GM19351 (cell line): ENCODE measurements around the gene SH3RF3.

ENCODE experiments used
- ATAC-seq: cut with Tn5 transposase; IDR thresholded peaks from one replicate; pipeline ENCODE4 v1.9.1; 2021; ENCODE audit warnings: mild to moderate bottlenecking, moderate library complexity; ENCODE audit not compliant: unreplicated experiment

SH3RF3 gene

GRCh38 chr2:109383505-109384307 is 254.7 kb downstream of the SH3RF3 start:
- ATAC-seq = no peak

- ATAC-seq = no peak
These were observed 255.6 kb downstream of the SH3RF3 start for GRCh38 chr2:109384308-109385271.

- ATAC-seq = no peak
These were observed 256.5 kb downstream of the SH3RF3 start for GRCh38 chr2:109385506-109385905.

- ATAC-seq = no peak
These were observed 257.1 kb downstream of the SH3RF3 start for GRCh38 chr2:109386004-109386695.

- no peak for ATAC-seq
These were observed 258.3 kb downstream of the SH3RF3 start for GRCh38 chr2:109387221-109387735.

- no peak for ATAC-seq
These were observed 258.9 kb downstream of the SH3RF3 start for GRCh38 chr2:109387778-109388469.

- no peak for ATAC-seq
These were observed 262.2 kb downstream of the SH3RF3 start for GRCh38 chr2:109391243-109391642.

GRCh38 chr2:109392140-109392539 is 263.1 kb downstream of the SH3RF3 start:
- no peak for ATAC-seq

GRCh38 chr2:109392816-109393661 is 264.0 kb downstream of the SH3RF3 start:
- ATAC-seq = no peak

GRCh38 chr2:109393662-109393972 is 264.6 kb downstream of the SH3RF3 start:
- no peak for ATAC-seq

GRCh38 chr2:109395494-109396201 is 266.6 kb downstream of the SH3RF3 start:
- ATAC-seq = no peak

GRCh38 chr2:109396202-109397180 is 267.5 kb downstream of the SH3RF3 start:
- ATAC-seq = no peak

- no peak for ATAC-seq
These were observed 268.9 kb downstream of the SH3RF3 start for GRCh38 chr2:109397893-109398292.

GRCh38 chr2:109398366-109399015 is 269.5 kb downstream of the SH3RF3 start:
- ATAC-seq = no peak

GRCh38 chr2:109399066-109399465 is 270.1 kb downstream of the SH3RF3 start:
- ATAC-seq = no peak

- no peak for ATAC-seq
These were observed 271.1 kb downstream of the SH3RF3 start for GRCh38 chr2:109400102-109400501.

GRCh38 chr2:109401370-109401769 is 272.4 kb downstream of the SH3RF3 start:
- ATAC-seq = no peak
